GM21526 (cell line): ENCODE data around the gene OR5AU1.
"Not testable (repeated sequence)": the region's sequence is repeated elsewhere in the genome, so short reads cannot be mapped to it uniquely, and the experiment has no call there.

Experiments
- ATAC-seq: cut with Tn5 transposase; IDR thresholded peaks from one replicate; pipeline ENCODE4 v1.9.1; 2021; ENCODE audit warnings: moderate library complexity; ENCODE audit not compliant: unreplicated experiment, low FRiP score

OR5AU1 gene

GRCh38 chr14:21182166-21182565 lies 26.3 kb upstream of the OR5AU1 start:
- ATAC-seq, result no peak

- ATAC-seq, result no peak
Observed at GRCh38 chr14:21171128-21171527, 15.3 kb upstream of the OR5AU1 start.

DNA sequence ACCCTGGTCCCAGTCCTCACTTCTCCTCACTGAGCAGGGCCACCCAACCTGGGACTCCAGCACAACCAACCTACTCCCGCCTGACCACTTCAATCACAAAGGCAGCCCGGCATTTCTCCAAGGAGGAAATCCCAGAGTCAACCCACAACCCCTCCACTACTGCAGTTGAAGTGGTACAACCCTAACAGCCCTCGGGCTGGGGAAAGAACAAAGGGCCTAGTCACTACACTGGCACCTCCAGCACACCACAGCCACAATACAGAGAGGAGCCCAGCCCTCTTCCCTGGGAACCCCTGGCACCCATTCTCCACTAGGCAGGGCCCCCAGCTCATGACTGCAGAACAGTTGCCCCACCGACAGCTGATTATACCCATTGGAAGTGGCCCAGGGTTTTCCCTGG lies 13.7 kb upstream of the OR5AU1 start:
- no peak for ATAC-seq

- ATAC-seq, result no peak
Observed at GRCh38 chr14:21168055-21168454, 12.2 kb upstream of the OR5AU1 start.

DNA sequence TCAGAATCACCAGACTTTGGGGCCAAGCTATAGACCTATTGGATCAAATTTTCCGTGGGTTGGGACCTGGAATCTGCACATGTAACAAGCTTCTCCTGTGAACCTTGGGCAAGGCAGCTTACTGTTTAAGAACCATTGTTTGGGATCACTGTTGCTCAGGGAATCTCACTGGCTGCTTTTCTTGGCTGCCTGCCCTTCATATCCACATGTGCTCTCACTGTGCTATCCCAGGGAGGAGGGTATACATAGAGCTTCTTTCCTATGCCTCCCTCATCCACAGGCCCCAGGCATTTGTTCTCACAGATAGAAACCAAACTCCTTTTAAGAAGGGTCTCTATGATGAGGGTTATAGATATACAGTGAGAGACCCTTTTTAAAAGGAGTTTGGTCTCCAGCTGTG lies 9.8 kb upstream of the OR5AU1 start:
- ATAC-seq, result not testable (repeated sequence)

GRCh38 chr14:21165002-21165605 lies 9.2 kb upstream of the OR5AU1 start:
- ATAC-seq, result not testable (repeated sequence)

GRCh38 chr14:21163871-21164291 lies 8.0 kb upstream of the OR5AU1 start:
- no peak for ATAC-seq

- ATAC-seq, result no peak
Observed at GRCh38 chr14:21162081-21162480, 6.2 kb upstream of the OR5AU1 start.

GRCh38 chr14:21160061-21160610 lies 4.3 kb upstream of the OR5AU1 start:
- no peak for ATAC-seq

GRCh38 chr14:21158175-21158574 lies 2.3 kb upstream of the OR5AU1 start:
- ATAC-seq, result not testable (repeated sequence)

DNA sequence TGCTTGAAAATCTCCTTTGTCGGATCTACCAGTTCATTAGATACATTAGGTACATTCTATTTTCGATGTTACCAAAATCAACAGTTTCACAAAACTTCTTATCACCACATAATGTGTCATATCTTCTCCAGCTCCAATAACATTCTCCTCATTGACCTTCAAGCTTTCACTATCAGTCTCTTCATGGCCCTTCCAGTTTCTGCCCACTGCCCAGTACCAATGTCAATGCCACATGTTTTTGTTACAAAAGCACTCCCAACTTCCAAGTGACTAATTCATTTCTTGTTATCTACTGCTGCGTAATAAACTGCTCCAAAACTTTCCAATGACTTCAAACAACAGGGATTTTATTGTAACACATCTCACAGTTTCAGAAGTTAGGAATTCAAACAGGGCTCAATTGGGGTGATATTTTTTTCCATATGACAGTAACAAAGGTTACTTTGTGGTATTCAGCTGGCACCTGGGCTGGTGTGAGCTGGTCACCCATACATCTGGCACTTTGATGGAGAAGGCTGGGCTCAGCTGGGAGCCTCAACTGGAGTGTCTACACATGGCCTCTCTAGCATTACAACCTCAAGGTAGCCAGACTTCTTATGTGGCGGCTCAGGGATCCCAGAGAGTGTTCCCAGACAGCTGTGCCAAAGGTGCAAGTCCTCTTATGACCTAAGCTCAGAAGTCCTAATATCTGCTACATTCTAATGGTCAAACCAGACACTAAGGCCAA lies 6.1 kb downstream of the OR5AU1 start:
- ATAC-seq, result no peak

- ATAC-seq, result no peak
Observed at GRCh38 chr14:21145437-21145836, 10.4 kb downstream of the OR5AU1 start.

- no peak for ATAC-seq
Observed at GRCh38 chr14:21142357-21142756, 13.5 kb downstream of the OR5AU1 start.

GRCh38 chr14:21136024-21136423 lies 19.8 kb downstream of the OR5AU1 start:
- ATAC-seq, result no peak

GRCh38 chr14:21133901-21134300 lies 22.0 kb downstream of the OR5AU1 start:
- ATAC-seq, result no peak

GRCh38 chr14:21123429-21123828 lies 32.4 kb downstream of the OR5AU1 start:
- no peak for ATAC-seq

- ATAC-seq, result no peak
Observed at GRCh38 chr14:21121122-21121521, 34.7 kb downstream of the OR5AU1 start.

DNA sequence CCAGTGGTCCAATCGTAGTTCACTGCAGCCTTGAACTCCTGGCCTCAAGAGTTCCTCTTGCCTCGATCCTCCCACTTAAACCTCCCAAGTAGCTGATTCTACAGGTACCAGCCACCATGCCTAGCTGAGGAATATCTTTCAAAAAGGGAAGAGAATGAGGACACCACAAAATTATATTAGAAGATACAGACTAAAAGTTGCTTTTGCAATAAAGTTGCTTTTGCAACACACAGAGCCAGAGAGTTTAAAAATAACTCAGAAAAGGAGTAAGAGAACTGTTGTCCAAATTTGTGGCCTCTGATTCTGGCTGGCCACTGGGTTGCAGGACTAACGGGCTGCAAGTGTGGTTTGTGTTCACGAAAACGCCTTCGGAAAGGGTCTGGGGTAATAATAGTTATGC lies 35.2 kb downstream of the OR5AU1 start:
- no peak for ATAC-seq

GRCh38 chr14:21118933-21119332 lies 36.9 kb downstream of the OR5AU1 start:
- no peak for ATAC-seq

GRCh38 chr14:21113369-21113768 lies 42.5 kb downstream of the OR5AU1 start:
- ATAC-seq, result no peak

DNA sequence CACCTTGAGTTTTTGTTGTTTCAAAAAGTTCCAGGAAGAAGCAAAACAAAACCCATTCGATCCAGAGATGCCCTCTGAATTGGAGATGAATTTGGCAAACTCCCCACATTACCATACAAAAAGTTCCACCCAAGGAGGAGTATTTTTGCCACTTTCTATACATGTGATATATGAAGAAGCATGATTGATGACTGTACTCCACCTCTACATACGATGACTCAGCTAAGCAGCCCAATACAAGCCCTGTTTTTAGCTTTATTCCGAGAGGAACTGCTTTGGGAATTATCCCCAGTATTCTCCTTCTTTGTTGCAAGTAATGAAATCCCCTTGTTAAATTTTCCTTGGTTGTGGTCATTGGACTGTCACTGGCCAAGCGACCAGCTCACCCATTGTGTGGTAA lies 43.6 kb downstream of the OR5AU1 start:
- no peak for ATAC-seq
